Peyer's patch (tissue), 4 donors: Measurements from ENCODE around the gene ACTC1. TPM values are rescaled to one million over a fixed set of nuclear protein-coding genes. Genes with fewer than 3 reads are reported as not detected.

Experiments
- DNase-seq, 3 donors: peaks; one replicate each; pipeline ENCODE4 v3.0.0-alpha.2; 2017 to 2019
- H3K27ac ChIP-seq, 4 donors: fragments of 200-600 bp; sonication (generic); one replicate each; pipeline ENCODE4 v1.5.1; 2016 to 2019
- H3K27me3 ChIP-seq, 2 donors: fragments of 200-600 bp; sonication (generic); one replicate each; pipeline ENCODE4 v1.5.1; 2019
- H3K36me3 ChIP-seq, 3 donors: fragments of 200-600 bp; sonication (generic); one replicate each; pipeline ENCODE4 v1.5.1; 2016 to 2019
- H3K4me1 ChIP-seq, 4 donors: fragments of 200-600 bp; sonication (generic); one replicate each; pipeline ENCODE4 v1.5.1; 2016 to 2019
- H3K4me3 ChIP-seq, 4 donors: fragments of 200-600 bp; sonication (generic); 1 replicate in 3 of 4; 2 replicates in 1 of 4; pipeline ENCODE4 v1.5.1; 2016 to 2019; ENCODE audit warnings: mild to moderate bottlenecking in 1 of 4
- H3K9me3 ChIP-seq, 4 donors: fragments of 200-600 bp; sonication (generic); one replicate each; pipeline ENCODE4 v1.5.1; 2016 to 2019; ENCODE audit warnings: mild to moderate bottlenecking in 1 of 4
- POLR2A ChIP-seq, 2 donors: fragments of 450-650 bp; IDR thresholded peaks; one replicate each; pipeline ENCODE4 v1.5.1; 2017; ENCODE audit warnings: antibody characterized with exemption in 2 of 2, mild to moderate bottlenecking in 2 of 2, moderate library complexity in 2 of 2
- total RNA-seq, 4 donors: library from RNA; depleted of rRNA; stranded (reverse); fragments of >200 nt; gene quantifications; one replicate each; pipeline ENCODE4 v1.1.0, GENCODE V29; 2016
- TF ChIP-seq, protein P1 (sequence below), 6 experiments: fragments of 450-650 bp in 4 of 6; fragments of 200-600 bp in 2 of 6; sonication (generic) in 1 of 6; IDR thresholded peaks; one replicate each; pipeline ENCODE4 v1.5.1; 2017 to 2019; ENCODE audit warnings: antibody characterized with exemption in 6 of 6, mild to moderate bottlenecking in 3 of 6, moderate library complexity in 1 of 6

The ACTC1 gene
- not detected for total RNA-seq

DNA sequence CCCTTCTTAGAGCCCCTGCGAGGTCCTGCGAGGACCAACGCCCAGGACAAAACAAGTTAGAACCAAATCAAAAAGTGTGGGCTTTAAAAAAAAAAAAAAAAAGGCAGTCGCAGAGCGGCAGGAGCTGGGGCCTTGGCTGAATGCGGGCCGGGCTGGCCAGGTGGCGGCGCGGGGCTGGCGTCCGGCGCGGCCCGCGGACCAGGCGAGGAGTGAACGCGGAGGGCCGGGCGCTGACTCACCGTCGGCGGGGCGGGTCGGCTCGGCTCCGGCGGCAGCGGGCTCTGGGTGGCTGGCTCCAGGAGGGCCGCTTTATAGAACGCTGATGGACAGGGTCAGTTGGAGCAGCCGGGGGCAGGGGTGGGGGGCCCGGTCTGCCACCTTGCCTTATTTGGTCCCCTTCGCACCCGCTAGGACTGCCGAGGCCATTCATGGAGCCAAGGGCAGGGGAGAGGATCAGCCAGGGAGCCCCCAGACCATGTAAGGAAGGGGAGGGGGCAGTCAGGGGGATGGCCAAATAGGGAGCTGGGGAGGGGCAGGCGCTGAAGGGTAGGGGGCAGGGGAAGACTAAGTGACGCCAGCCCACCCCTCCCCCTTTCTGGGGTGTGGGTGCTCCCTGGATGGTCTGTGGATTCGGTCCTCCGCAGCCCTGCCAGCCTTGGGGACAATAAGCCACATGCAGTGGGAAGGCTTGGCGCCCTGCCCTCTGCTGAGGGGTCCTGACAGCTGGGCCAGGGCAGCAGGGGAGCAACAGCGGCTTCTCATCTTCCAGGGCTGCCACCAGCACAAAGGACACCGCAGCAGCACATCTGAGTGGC, at the start of gene ACTC1:
Gene ACTC1, minus strand, starts transcription at position 283 of the 815 bp plus-strand sequence. CDS start 741 bp downstream, outside the sequence.
- Histone ChIP-seq H3K27me3 (peaks cover 0 to 4% of the 10 kb centered on the region in 2 donors), H3K9me3 (no peaks in the 10 kb centered on the region), H3K4me1 (no peaks in the 10 kb centered on the region), H3K4me3 (peak within 1 kb of the TSS in 1 of 4 donors; percentile 2), H3K36me3 (no peaks in the 10 kb centered on the region), H3K27ac (no peak within 1 kb of the TSS)
- DNase-seq: no peak
- TF ChIP-seq, protein P1, sequence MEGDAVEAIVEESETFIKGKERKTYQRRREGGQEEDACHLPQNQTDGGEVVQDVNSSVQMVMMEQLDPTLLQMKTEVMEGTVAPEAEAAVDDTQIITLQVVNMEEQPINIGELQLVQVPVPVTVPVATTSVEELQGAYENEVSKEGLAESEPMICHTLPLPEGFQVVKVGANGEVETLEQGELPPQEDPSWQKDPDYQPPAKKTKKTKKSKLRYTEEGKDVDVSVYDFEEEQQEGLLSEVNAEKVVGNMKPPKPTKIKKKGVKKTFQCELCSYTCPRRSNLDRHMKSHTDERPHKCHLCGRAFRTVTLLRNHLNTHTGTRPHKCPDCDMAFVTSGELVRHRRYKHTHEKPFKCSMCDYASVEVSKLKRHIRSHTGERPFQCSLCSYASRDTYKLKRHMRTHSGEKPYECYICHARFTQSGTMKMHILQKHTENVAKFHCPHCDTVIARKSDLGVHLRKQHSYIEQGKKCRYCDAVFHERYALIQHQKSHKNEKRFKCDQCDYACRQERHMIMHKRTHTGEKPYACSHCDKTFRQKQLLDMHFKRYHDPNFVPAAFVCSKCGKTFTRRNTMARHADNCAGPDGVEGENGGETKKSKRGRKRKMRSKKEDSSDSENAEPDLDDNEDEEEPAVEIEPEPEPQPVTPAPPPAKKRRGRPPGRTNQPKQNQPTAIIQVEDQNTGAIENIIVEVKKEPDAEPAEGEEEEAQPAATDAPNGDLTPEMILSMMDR (IDR thresholded peaks at IDR 0.05): no peak
- TF ChIP-seq POLR2A (IDR thresholded peaks at IDR 0.05): no peak

- Histone ChIP-seq H3K36me3 (no peaks in the 10 kb centered on the region), H3K27me3 (no peaks in the 10 kb centered on the region), H3K4me1 (no peaks in the 10 kb centered on the region), H3K27ac (no peak overlapping the region), H3K4me3 (no peak overlapping the region), H3K9me3 (no peaks in the 10 kb centered on the region)
- no peak for DNase-seq
- TF ChIP-seq, protein P1 (IDR thresholded peaks at IDR 0.05): no peak
- TF ChIP-seq POLR2A (IDR thresholded peaks at IDR 0.05): no peak
These were observed 45.9 kb upstream of the ACTC1 start for GRCh38 chr15:34841262-34841725.

- H3K27me3 ChIP-seq: no peaks in the 10 kb centered on the region
- no peaks in the 10 kb centered on the region for H3K36me3 ChIP-seq
- H3K27ac ChIP-seq: no peak overlapping the region
- no peaks in the 10 kb centered on the region for H3K4me1 ChIP-seq
- DNase-seq: no peak
- no peaks in the 10 kb centered on the region for H3K9me3 ChIP-seq
- no peak for TF ChIP-seq POLR2A (IDR thresholded peaks at IDR 0.05)
- TF ChIP-seq, protein P1 (IDR thresholded peaks at IDR 0.05): no peak
- no peak overlapping the region for H3K4me3 ChIP-seq
These were observed 42.9 kb upstream of the ACTC1 start for GRCh38 chr15:34838282-34838681.

GRCh38 chr15:34837246-34838016, 42.1 kb upstream of the ACTC1 start:
- H3K27ac ChIP-seq: no peak overlapping the region
- H3K27me3 ChIP-seq: no peaks in the 10 kb centered on the region
- no peak overlapping the region for H3K4me3 ChIP-seq
- no peaks in the 10 kb centered on the region for H3K36me3 ChIP-seq
- no peaks in the 10 kb centered on the region for H3K9me3 ChIP-seq
- TF ChIP-seq, protein P1 (IDR thresholded peaks at IDR 0.05): no peak
- TF ChIP-seq POLR2A (IDR thresholded peaks at IDR 0.05): no peak
- no peak for DNase-seq
- H3K4me1 ChIP-seq: no peaks in the 10 kb centered on the region

GRCh38 chr15:34828145-34828911, 33.0 kb upstream of the ACTC1 start:
- no peaks in the 10 kb centered on the region for H3K9me3 ChIP-seq

More at GRCh38 chr15:34828145-34828911, 33.0 kb upstream of the ACTC1 start:
- H3K4me1 ChIP-seq: no peaks in the 10 kb centered on the region
- H3K4me3 ChIP-seq: no peak overlapping the region
- H3K27me3 ChIP-seq: no peaks in the 10 kb centered on the region
- H3K36me3 ChIP-seq: no peaks in the 10 kb centered on the region
- H3K27ac ChIP-seq: no peak overlapping the region
- TF ChIP-seq, protein P1 (IDR thresholded peaks at IDR 0.05): no peak
- no peak for TF ChIP-seq POLR2A (IDR thresholded peaks at IDR 0.05)
- no peak for DNase-seq
